Immature natural killer cell (primary cell): ENCODE measurements around the gene GAK. TPM values are rescaled to one million over a fixed set of nuclear protein-coding genes. Genes with fewer than 3 reads are reported as not detected.
"Not testable (repeated sequence)": the region's sequence is repeated elsewhere in the genome, so short reads cannot be mapped to it uniquely, and the experiment has no call there.

Experiments
- DNase-seq, 3 donors: peaks; one replicate each; pipeline ENCODE4 v3.0.0; 2022; ENCODE audit warnings: mixed read lengths in 1 of 3
- H3K27ac Mint-ChIP-seq, 6 donors: one replicate each; pipeline ENCODE4 v1.8.0; 2020; ENCODE audit warnings: mixed read lengths in 6 of 6, mild to moderate bottlenecking in 5 of 6, inconsistent platforms in 4 of 6, moderate library complexity in 3 of 6
- H3K27me3 Mint-ChIP-seq, 3 donors: one replicate each; pipeline ENCODE4 v1.8.0; 2020 to 2021; ENCODE audit warnings: low read depth in 3 of 3, mild to moderate bottlenecking in 3 of 3, mixed read lengths in 3 of 3, moderate library complexity in 3 of 3, inconsistent platforms in 1 of 3
- H3K36me3 Mint-ChIP-seq, 3 donors: one replicate each; pipeline ENCODE4 v1.8.0; 2020; ENCODE audit warnings: mixed read lengths in 3 of 3, inconsistent platforms in 2 of 3, mild to moderate bottlenecking in 2 of 3
- H3K4me1 Mint-ChIP-seq, 2 donors: one replicate each; pipeline ENCODE4 v1.8.0; 2020; ENCODE audit warnings: inconsistent platforms in 2 of 2, mild to moderate bottlenecking in 2 of 2, mixed read lengths in 2 of 2, moderate library complexity in 1 of 2
- H3K4me3 Mint-ChIP-seq, 5 donors: one replicate each; pipeline ENCODE4 v1.8.0; 2020; ENCODE audit warnings: mild to moderate bottlenecking in 5 of 5, mixed read lengths in 5 of 5, inconsistent platforms in 3 of 5, moderate library complexity in 3 of 5
- H3K9me3 Mint-ChIP-seq, 6 donors: one replicate each; pipeline ENCODE4 v1.8.0; 2020; ENCODE audit warnings: mild to moderate bottlenecking in 6 of 6, mixed read lengths in 6 of 6, inconsistent platforms in 4 of 6, moderate library complexity in 3 of 6
- polyA plus RNA-seq, 3 donors: library from polyadenylated mRNA; unstranded; fragments of 300-500 nt; fragmentation: Illumina TruSeq; gene quantifications; one replicate each; pipeline ENCODE4 v1.2.3, GENCODE V29; 2021

The GAK gene
- polyA plus RNA-seq, 3 donors from 2014 or later = 49.4 to 119 (median 52.2) TPM

GRCh38 chr4:939508-939907 lies 7.4 kb upstream of the GAK start:
- H3K27me3 Mint-ChIP-seq, H3K27ac Mint-ChIP-seq, DNase-seq, H3K9me3 Mint-ChIP-seq, H3K4me3 Mint-ChIP-seq, H3K36me3 Mint-ChIP-seq, H3K4me1 Mint-ChIP-seq: not testable (repeated sequence)

DNA sequence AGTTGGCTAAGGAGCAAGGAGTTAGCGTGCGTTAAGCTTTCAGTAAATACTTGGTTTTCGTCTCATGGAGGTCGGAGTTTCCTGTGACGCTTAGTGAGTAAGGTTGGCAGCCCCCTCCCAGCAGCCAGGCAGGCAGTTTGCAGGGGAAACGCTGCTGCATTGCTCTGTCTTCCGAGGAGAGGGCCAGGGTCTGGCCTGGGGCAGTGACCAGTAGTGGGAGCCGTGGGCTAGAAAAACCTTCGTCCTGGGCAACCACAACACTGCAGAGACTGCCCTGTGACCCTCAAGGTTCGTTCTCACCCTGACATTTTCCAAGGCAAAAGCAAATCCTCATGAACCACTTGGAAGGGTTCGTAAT lies 576 bp upstream of the GAK start:
- H3K9me3 Mint-ChIP-seq = no peaks in the 10 kb centered on the region
- no peaks in the 10 kb centered on the region for H3K36me3 Mint-ChIP-seq
- peaks cover 51 to 57% of the 10 kb centered on the region in 2 donors for H3K4me1 Mint-ChIP-seq
- H3K27me3 Mint-ChIP-seq = peaks cover 14 to 21% (median 17%) of the 10 kb centered on the region in 3 donors
- no peak for DNase-seq
- H3K4me3 Mint-ChIP-seq = peak overlapping the region; percentile 94 to 97 (median 96)
- peak overlapping the region; percentile 91 to 99 (median 94) for H3K27ac Mint-ChIP-seq

- no peaks in the 10 kb centered on the region for H3K9me3 Mint-ChIP-seq
- DNase-seq = peak; percentile 35 to 48 (median 38)
- H3K4me3 Mint-ChIP-seq = peak overlapping the region; percentile 94 to 97 (median 96)
- peaks cover 14 to 21% (median 17%) of the 10 kb centered on the region in 3 donors for H3K27me3 Mint-ChIP-seq
- H3K4me1 Mint-ChIP-seq = peaks cover 51 to 59% of the 10 kb centered on the region in 2 donors
- H3K27ac Mint-ChIP-seq = peak overlapping the region; percentile 91 to 99 (median 94)
- no peaks in the 10 kb centered on the region for H3K36me3 Mint-ChIP-seq
These were observed 739 bp downstream of the GAK start for GRCh38 chr4:931194-931959.

GRCh38 chr4:930827-931193 lies 1.3 kb downstream of the GAK start:
- H3K4me1 Mint-ChIP-seq = peaks cover 57 to 65% of the 10 kb centered on the region in 2 donors
- no peaks in the 10 kb centered on the region for H3K9me3 Mint-ChIP-seq
- peaks cover 14 to 21% (median 17%) of the 10 kb centered on the region in 3 donors for H3K27me3 Mint-ChIP-seq
- H3K4me3 Mint-ChIP-seq = peak overlapping the region; percentile 94 to 97 (median 96)
- no peak for DNase-seq
- H3K27ac Mint-ChIP-seq = peak overlapping the region; percentile 91 to 99 (median 94)
- H3K36me3 Mint-ChIP-seq = no peaks in the 10 kb centered on the region

- Mint-ChIP-seq H3K9me3 (no peaks in the 10 kb centered on the region), H3K4me3 (peak overlapping the region; percentile 94 to 97 (median 96)), H3K27me3 (peaks cover 14 to 21% (median 17%) of the 10 kb centered on the region in 3 donors), H3K36me3 (no peaks in the 10 kb centered on the region), H3K4me1 (peaks cover 64 to 72% of the 10 kb centered on the region in 2 donors), H3K27ac (peak overlapping the region; percentile 91 to 99 (median 94))
- peak; percentile 19 to 30 (median 26) for DNase-seq
These were observed 2.0 kb downstream of the GAK start for GRCh38 chr4:930028-930551.

DNA sequence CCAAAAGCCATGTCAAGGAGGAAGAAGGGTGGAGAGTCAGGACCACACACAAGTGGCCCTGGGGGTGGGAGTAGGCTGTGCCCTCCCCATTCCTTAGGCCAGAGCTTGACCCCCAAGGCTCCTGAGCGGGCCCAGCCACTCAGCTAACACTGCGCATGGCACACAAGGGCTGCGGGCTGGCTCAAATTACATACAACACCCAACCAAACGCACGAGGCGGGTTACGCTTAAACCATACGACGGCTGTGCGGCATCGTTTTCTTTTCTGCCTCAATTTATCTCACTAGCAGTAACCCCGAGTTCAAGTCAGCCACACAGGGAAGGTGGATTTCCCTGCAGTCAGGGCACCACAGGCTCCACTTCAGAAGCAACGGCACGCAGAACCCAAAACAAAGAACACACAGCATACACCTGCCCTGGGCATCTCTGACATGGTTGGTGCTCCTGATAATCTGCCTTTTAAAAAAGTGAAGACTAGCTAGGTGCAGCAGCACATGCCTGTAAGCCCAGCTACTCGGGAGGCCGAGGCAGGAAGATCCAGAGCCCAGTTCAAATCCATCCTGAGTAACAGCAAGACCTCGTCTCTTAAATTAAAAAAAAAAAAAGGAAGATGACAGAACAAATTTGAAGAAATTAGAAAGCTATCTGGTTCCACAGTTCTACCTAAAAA lies 2.9 kb downstream of the GAK start:
- peaks cover 72 to 75% of the 10 kb centered on the region in 2 donors for H3K4me1 Mint-ChIP-seq

DNA sequence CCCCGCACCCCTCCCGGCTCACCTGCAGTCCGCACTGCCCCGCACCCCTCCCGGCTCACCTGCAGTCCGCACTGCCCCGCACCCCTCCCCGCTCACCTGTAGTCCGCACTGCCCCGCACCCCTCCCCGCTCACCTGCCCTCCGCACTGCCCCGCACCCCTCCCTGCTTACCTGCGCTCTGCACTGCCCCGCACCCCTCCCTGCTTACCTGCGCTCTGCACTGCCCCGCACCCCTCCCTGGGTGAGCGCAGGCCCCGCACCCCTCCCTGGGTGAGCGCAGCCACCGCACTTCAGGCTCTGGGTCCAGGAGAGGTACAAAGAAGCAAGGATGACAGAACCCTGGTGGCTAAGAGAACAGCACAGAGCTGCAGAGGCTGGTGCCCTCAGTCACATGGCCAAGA lies 4.5 kb downstream of the GAK start:
- H3K4me1 Mint-ChIP-seq = peaks cover 74% of the 10 kb centered on the region in 2 donors
- peaks cover 14 to 21% (median 19%) of the 10 kb centered on the region in 3 donors for H3K27me3 Mint-ChIP-seq
- not testable (repeated sequence) for H3K27ac Mint-ChIP-seq, H3K4me3 Mint-ChIP-seq, DNase-seq, H3K9me3 Mint-ChIP-seq, H3K36me3 Mint-ChIP-seq

More for the DNA sequence above, 2.9 kb downstream of the GAK start:
- Mint-ChIP-seq H3K9me3 (no peaks in the 10 kb centered on the region), H3K4me3 (peak overlapping the region in 3 of 5 donors; percentile 21 to 51 (median 27)), H3K27me3 (peaks cover 14 to 22% (median 21%) of the 10 kb centered on the region in 3 donors), H3K36me3 (no peaks in the 10 kb centered on the region), H3K27ac (peak overlapping the region in 5 of 6 donors; percentile 15 to 91 (median 64))
- DNase-seq = no peak

DNA sequence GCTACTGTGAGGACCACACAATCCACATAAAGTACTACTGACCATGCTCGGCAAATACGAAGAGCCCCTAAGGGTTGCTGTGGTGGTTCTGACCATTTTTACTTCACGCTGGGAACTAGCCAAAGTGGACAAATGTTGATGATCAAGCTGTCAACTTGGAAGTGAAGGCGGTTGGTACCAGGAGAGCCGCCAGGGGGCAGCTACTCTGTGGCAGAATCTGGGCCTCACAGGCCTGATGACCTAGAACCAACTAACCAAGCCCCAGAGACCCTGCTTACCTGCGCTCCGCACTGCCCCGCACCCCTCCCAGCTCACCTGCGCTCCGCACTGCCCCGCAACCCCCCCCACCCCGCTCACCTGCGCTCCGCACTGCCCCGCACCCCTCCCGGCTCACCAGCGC lies 5.6 kb downstream of the GAK start:
- H3K4me3 Mint-ChIP-seq = peak overlapping the region in 4 of 5 donors; percentile 12 to 30 (median 20)
- H3K27me3 Mint-ChIP-seq = peaks cover 8 to 12% (median 11%) of the 10 kb centered on the region in 3 donors
- H3K27ac Mint-ChIP-seq = peak overlapping the region in 5 of 6 donors; percentile 4 to 82 (median 48)
- no peaks in the 10 kb centered on the region for H3K36me3 Mint-ChIP-seq
- DNase-seq = no peak
- H3K9me3 Mint-ChIP-seq = no peaks in the 10 kb centered on the region
- peaks cover 79 to 80% of the 10 kb centered on the region in 2 donors for H3K4me1 Mint-ChIP-seq

GRCh38 chr4:925771-926500 lies 6.2 kb downstream of the GAK start:
- peak overlapping the region; percentile 4 to 82 (median 44) for H3K27ac Mint-ChIP-seq
- H3K4me3 Mint-ChIP-seq = peak overlapping the region in 3 of 5 donors; percentile 18 to 30 (median 22)
- no peak for DNase-seq
- H3K9me3 Mint-ChIP-seq = no peaks in the 10 kb centered on the region
- no peaks in the 10 kb centered on the region for H3K36me3 Mint-ChIP-seq
- peaks cover 77 to 80% of the 10 kb centered on the region in 2 donors for H3K4me1 Mint-ChIP-seq
- H3K27me3 Mint-ChIP-seq = peaks cover 2 to 6% (median 5%) of the 10 kb centered on the region in 3 donors

DNA sequence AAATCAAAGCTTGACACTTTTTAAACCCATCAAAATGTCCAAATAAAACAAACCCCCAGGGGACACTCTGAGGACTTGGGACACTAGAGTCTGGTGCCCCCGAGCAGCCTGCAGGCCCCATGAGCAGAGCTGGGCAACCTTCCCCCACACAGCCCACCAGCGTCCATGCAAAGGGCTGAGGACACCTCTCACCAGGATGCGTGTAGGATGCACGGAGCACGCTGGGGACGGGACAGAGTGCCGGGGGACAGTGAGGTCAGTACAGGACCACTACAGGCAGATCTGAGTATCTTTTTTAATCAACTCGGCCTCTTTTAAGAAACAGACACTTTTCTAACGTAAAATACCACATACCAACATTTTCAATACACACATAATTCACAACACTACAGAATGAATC lies 6.9 kb downstream of the GAK start:
- Mint-ChIP-seq H3K27me3 (peaks cover 0 to 4% (median 1%) of the 10 kb centered on the region in 3 donors), H3K4me3 (no peak overlapping the region)

GRCh38 chr4:924107-925096 lies 7.7 kb downstream of the GAK start:
- H3K4me1 Mint-ChIP-seq = peaks cover 73 to 80% of the 10 kb centered on the region in 2 donors

More for the DNA sequence above, 6.9 kb downstream of the GAK start:
- Mint-ChIP-seq H3K27ac (peak overlapping the region; percentile 9 to 80 (median 70)), H3K9me3 (no peaks in the 10 kb centered on the region), H3K4me1 (peaks cover 71 to 80% of the 10 kb centered on the region in 2 donors), H3K36me3 (no peaks in the 10 kb centered on the region)
- DNase-seq = no peak

DNA sequence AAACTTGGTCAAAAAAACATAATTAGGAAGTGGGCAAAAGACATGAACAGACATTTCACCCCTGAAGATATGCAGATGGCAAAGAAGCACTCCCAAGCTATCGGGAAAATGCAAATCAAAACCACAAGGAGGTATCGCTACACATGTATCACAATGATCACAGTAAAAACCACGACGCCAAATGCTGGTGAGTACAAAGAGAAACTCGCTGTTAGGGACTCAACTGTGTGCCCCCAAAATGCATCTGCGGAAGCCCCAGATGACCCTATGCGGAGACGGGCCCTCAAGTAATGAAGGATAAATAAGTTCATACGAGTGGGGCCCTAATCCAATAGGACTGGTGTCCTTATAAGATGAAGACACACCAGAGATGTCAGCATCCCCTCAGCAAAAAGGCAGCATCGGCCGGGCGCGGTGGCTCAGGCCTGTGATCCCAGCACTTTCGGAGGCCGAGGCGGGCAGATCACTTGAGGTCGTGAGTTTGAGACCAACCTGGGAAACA lies 10.2 kb downstream of the GAK start:
- Mint-ChIP-seq H3K9me3 (no peaks in the 10 kb centered on the region), H3K27ac (peak overlapping the region; percentile 46 to 89 (median 71)), H3K27me3 (peaks cover 0 to 4% (median 1%) of the 10 kb centered on the region in 3 donors), H3K4me3 (peak overlapping the region in 4 of 5 donors; percentile 2 to 51 (median 28)), H3K36me3 (no peaks in the 10 kb centered on the region), H3K4me1 (peaks cover 74 to 90% of the 10 kb centered on the region in 2 donors)
- no peak for DNase-seq

More at GRCh38 chr4:924107-925096, 7.7 kb downstream of the GAK start:
- peaks cover 0 to 4% (median 1%) of the 10 kb centered on the region in 3 donors for H3K27me3 Mint-ChIP-seq
- peak overlapping the region; percentile 53 to 80 (median 70) for H3K27ac Mint-ChIP-seq
- no peaks in the 10 kb centered on the region for H3K9me3 Mint-ChIP-seq
- H3K4me3 Mint-ChIP-seq = peak overlapping the region in 3 of 5 donors; percentile 17 to 47 (median 26)
- no peaks in the 10 kb centered on the region for H3K36me3 Mint-ChIP-seq
- no peak for DNase-seq
